DOHH2 (cell line): ENCODE results near the gene AIRE.

Source experiments
- EZH2phosphoT487 ChIP-seq: fragments of 200-600 bp; sonication (generic); IDR thresholded peaks from 2 replicates; pipeline ENCODE4 v1.6.1; 2017; ENCODE audit warnings: borderline replicate concordance, mild to moderate bottlenecking, antibody characterized with exemption, low read length, moderate library complexity, mixed read lengths
- TF ChIP-seq, protein P1 (sequence below): fragments of 200-600 bp; sonication (generic); IDR thresholded peaks from one replicate; pipeline ENCODE4 v1.5.1; 2014; ENCODE audit warnings: antibody characterized with exemption, mild to moderate bottlenecking, low read depth, low read length; ENCODE audit not compliant: poor library complexity, severe bottlenecking

GRCh38 chr21:44263768-44264167 lies 21.9 kb upstream of the AIRE start:
- TF ChIP-seq, protein P1, sequence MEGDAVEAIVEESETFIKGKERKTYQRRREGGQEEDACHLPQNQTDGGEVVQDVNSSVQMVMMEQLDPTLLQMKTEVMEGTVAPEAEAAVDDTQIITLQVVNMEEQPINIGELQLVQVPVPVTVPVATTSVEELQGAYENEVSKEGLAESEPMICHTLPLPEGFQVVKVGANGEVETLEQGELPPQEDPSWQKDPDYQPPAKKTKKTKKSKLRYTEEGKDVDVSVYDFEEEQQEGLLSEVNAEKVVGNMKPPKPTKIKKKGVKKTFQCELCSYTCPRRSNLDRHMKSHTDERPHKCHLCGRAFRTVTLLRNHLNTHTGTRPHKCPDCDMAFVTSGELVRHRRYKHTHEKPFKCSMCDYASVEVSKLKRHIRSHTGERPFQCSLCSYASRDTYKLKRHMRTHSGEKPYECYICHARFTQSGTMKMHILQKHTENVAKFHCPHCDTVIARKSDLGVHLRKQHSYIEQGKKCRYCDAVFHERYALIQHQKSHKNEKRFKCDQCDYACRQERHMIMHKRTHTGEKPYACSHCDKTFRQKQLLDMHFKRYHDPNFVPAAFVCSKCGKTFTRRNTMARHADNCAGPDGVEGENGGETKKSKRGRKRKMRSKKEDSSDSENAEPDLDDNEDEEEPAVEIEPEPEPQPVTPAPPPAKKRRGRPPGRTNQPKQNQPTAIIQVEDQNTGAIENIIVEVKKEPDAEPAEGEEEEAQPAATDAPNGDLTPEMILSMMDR, result no peak
- no peak for TF ChIP-seq EZH2phosphoT487
